Liver (tissue), 3 donors: ENCODE results near the gene CLBA1.
"Not testable (repeated sequence)": the region's sequence is repeated elsewhere in the genome, so short reads cannot be mapped to it uniquely, and the experiment has no call there.

ENCODE experiments used
- EGR1 ChIP-seq, 2 donors: IDR thresholded peaks; 2 replicates each; pipeline ENCODE4 v1.6.1; 2016 to 2018; ENCODE audit warnings: antibody characterized with exemption in 2 of 2, low read depth in 2 of 2
- FOXA1 ChIP-seq: IDR thresholded peaks from 2 replicates; pipeline ENCODE4 v1.6.1; 2016; ENCODE audit warnings: antibody characterized with exemption
- GABPA ChIP-seq, 2 donors: IDR thresholded peaks in 1 of 2; conservative IDR thresholded peaks in 1 of 2; 2 replicates each; pipeline ENCODE4 v1.6.1; 2016; ENCODE audit warnings: antibody characterized with exemption in 2 of 2, mild to moderate bottlenecking in 1 of 2, moderate library complexity in 1 of 2
- RAD21 ChIP-seq, 2 donors: IDR thresholded peaks; 2 replicates each; pipeline ENCODE4 v1.6.1; 2016; ENCODE audit warnings: antibody characterized with exemption in 2 of 2, mild to moderate bottlenecking in 2 of 2
- RXRA ChIP-seq, 2 donors: IDR thresholded peaks; 2 replicates each; pipeline ENCODE4 v1.6.1; 2017 to 2018; ENCODE audit warnings: antibody characterized with exemption in 2 of 2, mild to moderate bottlenecking in 1 of 2
- SP1 ChIP-seq: IDR thresholded peaks from 2 replicates; pipeline ENCODE4 v1.6.1; 2018; ENCODE audit warnings: antibody characterized with exemption, mild to moderate bottlenecking
- TAF1 ChIP-seq: conservative IDR thresholded peaks from 2 replicates; pipeline ENCODE4 v1.6.1; 2016; ENCODE audit warnings: antibody characterized with exemption, mild to moderate bottlenecking
- TF ChIP-seq, protein P1 (sequence below): fragments of 150-350 bp; IDR thresholded peaks from 2 replicates; pipeline ENCODE4 v1.5.1; 2017; ENCODE audit warnings: improper control_type of control experiment, low read depth, low read length; ENCODE audit not compliant: missing input control
- TF ChIP-seq, protein P2 (sequence below): IDR thresholded peaks from 2 replicates; pipeline ENCODE4 v1.6.1; 2016; ENCODE audit warnings: antibody characterized with exemption
- TF ChIP-seq, protein P3 (sequence below): IDR thresholded peaks from 2 replicates; pipeline ENCODE4 v1.6.1; 2016; ENCODE audit warnings: antibody characterized with exemption
- TF ChIP-seq, protein P4 (sequence below): IDR thresholded peaks from 2 replicates; pipeline ENCODE4 v1.6.1; 2016; ENCODE audit warnings: antibody characterized with exemption, mild to moderate bottlenecking
- donor health status: healthy.
- donor health status: healthy.

DNA sequence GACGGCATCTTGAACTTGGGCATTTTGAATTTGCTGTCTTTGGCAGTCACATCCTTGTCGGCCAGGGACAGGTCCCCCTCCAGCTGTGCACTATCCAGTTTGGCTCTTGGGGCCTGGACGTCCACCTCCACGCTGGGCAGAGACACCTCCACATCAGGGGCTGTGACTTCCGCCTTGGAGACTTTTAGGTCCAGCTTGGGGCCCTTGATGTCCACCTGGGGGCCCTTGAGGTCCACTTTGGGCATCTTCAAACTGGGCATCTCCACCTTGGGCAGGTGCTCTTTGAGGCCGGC lies 41.6 kb upstream of the CLBA1 start:
- not testable (repeated sequence) for TF ChIP-seq RAD21 (IDR thresholded peaks at IDR 0.05); RXRA (IDR thresholded peaks at IDR 0.05); SP1; GABPA (IDR thresholded peaks at IDR 0.05 in 1 of 2, conservative IDR thresholded peaks at IDR 0.05 in 1 of 2); EGR1 (IDR thresholded peaks at IDR 0.05; ENCODE audit: low read depth in 2 of 2); FOXA1; TAF1
- TF ChIP-seq, protein P1, sequence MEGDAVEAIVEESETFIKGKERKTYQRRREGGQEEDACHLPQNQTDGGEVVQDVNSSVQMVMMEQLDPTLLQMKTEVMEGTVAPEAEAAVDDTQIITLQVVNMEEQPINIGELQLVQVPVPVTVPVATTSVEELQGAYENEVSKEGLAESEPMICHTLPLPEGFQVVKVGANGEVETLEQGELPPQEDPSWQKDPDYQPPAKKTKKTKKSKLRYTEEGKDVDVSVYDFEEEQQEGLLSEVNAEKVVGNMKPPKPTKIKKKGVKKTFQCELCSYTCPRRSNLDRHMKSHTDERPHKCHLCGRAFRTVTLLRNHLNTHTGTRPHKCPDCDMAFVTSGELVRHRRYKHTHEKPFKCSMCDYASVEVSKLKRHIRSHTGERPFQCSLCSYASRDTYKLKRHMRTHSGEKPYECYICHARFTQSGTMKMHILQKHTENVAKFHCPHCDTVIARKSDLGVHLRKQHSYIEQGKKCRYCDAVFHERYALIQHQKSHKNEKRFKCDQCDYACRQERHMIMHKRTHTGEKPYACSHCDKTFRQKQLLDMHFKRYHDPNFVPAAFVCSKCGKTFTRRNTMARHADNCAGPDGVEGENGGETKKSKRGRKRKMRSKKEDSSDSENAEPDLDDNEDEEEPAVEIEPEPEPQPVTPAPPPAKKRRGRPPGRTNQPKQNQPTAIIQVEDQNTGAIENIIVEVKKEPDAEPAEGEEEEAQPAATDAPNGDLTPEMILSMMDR, result not testable (repeated sequence)
- TF ChIP-seq, protein P2, sequence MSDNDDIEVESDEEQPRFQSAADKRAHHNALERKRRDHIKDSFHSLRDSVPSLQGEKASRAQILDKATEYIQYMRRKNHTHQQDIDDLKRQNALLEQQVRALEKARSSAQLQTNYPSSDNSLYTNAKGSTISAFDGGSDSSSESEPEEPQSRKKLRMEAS, result not testable (repeated sequence)
- TF ChIP-seq, protein P3, sequence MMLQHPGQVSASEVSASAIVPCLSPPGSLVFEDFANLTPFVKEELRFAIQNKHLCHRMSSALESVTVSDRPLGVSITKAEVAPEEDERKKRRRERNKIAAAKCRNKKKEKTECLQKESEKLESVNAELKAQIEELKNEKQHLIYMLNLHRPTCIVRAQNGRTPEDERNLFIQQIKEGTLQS, result not testable (repeated sequence)
- TF ChIP-seq, protein P4, sequence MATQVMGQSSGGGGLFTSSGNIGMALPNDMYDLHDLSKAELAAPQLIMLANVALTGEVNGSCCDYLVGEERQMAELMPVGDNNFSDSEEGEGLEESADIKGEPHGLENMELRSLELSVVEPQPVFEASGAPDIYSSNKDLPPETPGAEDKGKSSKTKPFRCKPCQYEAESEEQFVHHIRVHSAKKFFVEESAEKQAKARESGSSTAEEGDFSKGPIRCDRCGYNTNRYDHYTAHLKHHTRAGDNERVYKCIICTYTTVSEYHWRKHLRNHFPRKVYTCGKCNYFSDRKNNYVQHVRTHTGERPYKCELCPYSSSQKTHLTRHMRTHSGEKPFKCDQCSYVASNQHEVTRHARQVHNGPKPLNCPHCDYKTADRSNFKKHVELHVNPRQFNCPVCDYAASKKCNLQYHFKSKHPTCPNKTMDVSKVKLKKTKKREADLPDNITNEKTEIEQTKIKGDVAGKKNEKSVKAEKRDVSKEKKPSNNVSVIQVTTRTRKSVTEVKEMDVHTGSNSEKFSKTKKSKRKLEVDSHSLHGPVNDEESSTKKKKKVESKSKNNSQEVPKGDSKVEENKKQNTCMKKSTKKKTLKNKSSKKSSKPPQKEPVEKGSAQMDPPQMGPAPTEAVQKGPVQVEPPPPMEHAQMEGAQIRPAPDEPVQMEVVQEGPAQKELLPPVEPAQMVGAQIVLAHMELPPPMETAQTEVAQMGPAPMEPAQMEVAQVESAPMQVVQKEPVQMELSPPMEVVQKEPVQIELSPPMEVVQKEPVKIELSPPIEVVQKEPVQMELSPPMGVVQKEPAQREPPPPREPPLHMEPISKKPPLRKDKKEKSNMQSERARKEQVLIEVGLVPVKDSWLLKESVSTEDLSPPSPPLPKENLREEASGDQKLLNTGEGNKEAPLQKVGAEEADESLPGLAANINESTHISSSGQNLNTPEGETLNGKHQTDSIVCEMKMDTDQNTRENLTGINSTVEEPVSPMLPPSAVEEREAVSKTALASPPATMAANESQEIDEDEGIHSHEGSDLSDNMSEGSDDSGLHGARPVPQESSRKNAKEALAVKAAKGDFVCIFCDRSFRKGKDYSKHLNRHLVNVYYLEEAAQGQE, result not testable (repeated sequence)
